Sigmoid colon (tissue), 4 donors: Measurements from ENCODE around the gene CACNA1D.

Experiments used
- CTCF ChIP-seq, 4 experiments: fragments of 450-650 bp in 3 of 4; fragments of 200-600 bp in 1 of 4; IDR thresholded peaks; one replicate each; pipeline ENCODE4 v1.5.1; 2016 to 2019; ENCODE audit warnings: antibody characterized with exemption in 4 of 4, mild to moderate bottlenecking in 3 of 4, moderate library complexity in 2 of 4
- POLR2A ChIP-seq, 2 donors: fragments of 450-650 bp; IDR thresholded peaks; one replicate each; pipeline ENCODE4 v1.6.1; 2016; ENCODE audit warnings: antibody characterized with exemption in 2 of 2, mild to moderate bottlenecking in 2 of 2, moderate library complexity in 2 of 2
- POLR2AphosphoS5 ChIP-seq, 4 donors: sonication (generic); formaldehyde crosslinking; IDR thresholded peaks; one replicate each; pipeline ENCODE4 v1.6.1; 2017; ENCODE audit warnings: antibody characterized with exemption in 4 of 4

- no peak for TF ChIP-seq CTCF (IDR thresholded peaks at IDR 0.05)
- TF ChIP-seq POLR2AphosphoS5 (IDR thresholded peaks at IDR 0.05): no peak
- no peak for TF ChIP-seq POLR2A (IDR thresholded peaks at IDR 0.05)
Observed at GRCh38 chr3:53833700-53834099, 339.3 kb downstream of the CACNA1D start.
